ENCODE measurements around the gene MAD1L1.

Gene MAD1L1

GRCh38 chr7:2054927-2055326 is 177.8 kb downstream of the MAD1L1 start:
- no peak for DNase-seq

GRCh38 chr7:2053395-2053794 is 179.3 kb downstream of the MAD1L1 start:
- DNase-seq: no peak

GRCh38 chr7:2052657-2053048 is 180.1 kb downstream of the MAD1L1 start:
- no peak for DNase-seq

- DNase-seq: no peak
These were observed 180.8 kb downstream of the MAD1L1 start for GRCh38 chr7:2051707-2052656.

- no peak for DNase-seq
These were observed 182.3 kb downstream of the MAD1L1 start for GRCh38 chr7:2050511-2050866.

- DNase-seq: no peak
These were observed 182.8 kb downstream of the MAD1L1 start for GRCh38 chr7:2049782-2050510.

- DNase-seq: no peak
These were observed 183.5 kb downstream of the MAD1L1 start for GRCh38 chr7:2049111-2049781.

- DNase-seq: no peak
These were observed 184.2 kb downstream of the MAD1L1 start for GRCh38 chr7:2048531-2048930.

- DNase-seq: no peak
These were observed 184.7 kb downstream of the MAD1L1 start for GRCh38 chr7:2048006-2048405.

GRCh38 chr7:2046581-2047565 is 185.9 kb downstream of the MAD1L1 start:
- DNase-seq: no peak

- no peak for DNase-seq
These were observed 187.0 kb downstream of the MAD1L1 start for GRCh38 chr7:2045559-2046405.

GRCh38 chr7:2044883-2045471 is 187.8 kb downstream of the MAD1L1 start:
- no peak for DNase-seq

- DNase-seq: no peak
These were observed 188.3 kb downstream of the MAD1L1 start for GRCh38 chr7:2044311-2044882.

GRCh38 chr7:2043316-2044039 is 189.3 kb downstream of the MAD1L1 start:
- DNase-seq: no peak

GRCh38 chr7:2042650-2043049 is 190.1 kb downstream of the MAD1L1 start:
- no peak for DNase-seq

- DNase-seq: no peak
These were observed 191.0 kb downstream of the MAD1L1 start for GRCh38 chr7:2041496-2042367.

GRCh38 chr7:2040893-2041270 is 191.9 kb downstream of the MAD1L1 start:
- DNase-seq: peak; percentile 25

GRCh38 chr7:2040201-2040892 is 192.4 kb downstream of the MAD1L1 start:
- DNase-seq: no peak
